ENCODE data around the gene CFAP54. TPM values are rescaled to one million over a fixed set of nuclear protein-coding genes. Genes with fewer than 3 reads are reported as not detected.

Gene CFAP54
- total RNA-seq, 1 experiment from 2014 or later, result 0.64 TPM

- in situ Hi-C loops (cut with HindIII; ENCODE audit: low pct_unique_long_range_greater_than_20kb, low sequenced_read_pairs) (no loop called here), intact Hi-C loops (cut with micrococcal nuclease; ENCODE audit: unreplicated experiment) (no loop called here)
- H3K4me3 ChIP-seq (ENCODE audit: low read depth in 2 of 2, low read length in 2 of 2), result no peak overlapping the region
- peak; percentile 15; the same call in 1 of the 2 replicates for TF ChIP-seq CTCF (IDR thresholded peaks at IDR 0.05)
- TF ChIP-seq SIN3A (IDR thresholded peaks at IDR 0.05; ENCODE audit: borderline replicate concordance, insufficient read depth, low read depth, low read length), result no peak
- no peak for TF ChIP-seq REST (IDR thresholded peaks at IDR 0.05; ENCODE audit: insufficient read depth in 1 of 2, low read depth in 2 of 2, low read length in 1 of 2)
- no peaks in the 10 kb centered on the region for H3K4me1 ChIP-seq (ENCODE audit: control insufficient read depth, insufficient read depth, low read length)
- BruUV-seq (replicated peaks), result no TSS peak
- POLR2A ChIA-PET, result no interaction called here
- H3K36me3 ChIP-seq (ENCODE audit: control insufficient read depth, insufficient read depth, low read length), result no peaks in the 10 kb centered on the region
- no peak for DNase-seq (ENCODE audit: low read depth, low spot score)
- CTCF ChIA-PET, result no interaction called here
- H3K9me3 ChIP-seq (ENCODE audit: control insufficient read depth, insufficient read depth, low read depth, low read length), result no peaks in the 10 kb centered on the region
- ATAC-seq, result no peak
- no peak overlapping the region for H3K27ac ChIP-seq (ENCODE audit: low read length)
- H3K27me3 ChIP-seq (ENCODE audit: control insufficient read depth, insufficient read depth, low read length), result no peaks in the 10 kb centered on the region
These were observed 127.8 kb downstream of the CFAP54 start for GRCh38 chr12:96617178-96617577.

- no peak for TF ChIP-seq TCF7L2 (IDR thresholded peaks at IDR 0.05; ENCODE audit: low read depth, low read length)
- TF ChIP-seq REST (IDR thresholded peaks at IDR 0.05; ENCODE audit: insufficient read depth in 1 of 2, low read depth in 2 of 2, low read length in 1 of 2), result no peak
- no peak for TF ChIP-seq POLR2AphosphoS5 (IDR thresholded peaks at IDR 0.05; ENCODE audit: low read depth, low read length)
- no peak for TF ChIP-seq CTCF (IDR thresholded peaks at IDR 0.05)
- TF ChIP-seq SIN3A (IDR thresholded peaks at IDR 0.05; ENCODE audit: borderline replicate concordance, insufficient read depth, low read depth, low read length), result no peak
- intact Hi-C loops (cut with micrococcal nuclease; ENCODE audit: unreplicated experiment), result no loop called here
- Histone ChIP-seq H3K4me1 (ENCODE audit: control insufficient read depth, insufficient read depth, low read length) (no peaks in the 10 kb centered on the region), H3K27ac (ENCODE audit: low read length) (no peak overlapping the region), H3K27me3 (ENCODE audit: control insufficient read depth, insufficient read depth, low read length) (no peaks in the 10 kb centered on the region; the same call in 1 of the 2 replicates), H3K36me3 (ENCODE audit: control insufficient read depth, insufficient read depth, low read length) (no peaks in the 10 kb centered on the region), H3K9me3 (ENCODE audit: control insufficient read depth, insufficient read depth, low read depth, low read length) (no peaks in the 10 kb centered on the region), H3K4me3 (ENCODE audit: low read depth in 2 of 2, low read length in 2 of 2) (no peak overlapping the region)
- DNase-seq (ENCODE audit: low read depth, low spot score) (no peak), ATAC-seq (no peak)
- POLR2A ChIA-PET, result no interaction called here
- in situ Hi-C loops (cut with HindIII; ENCODE audit: low pct_unique_long_range_greater_than_20kb, low sequenced_read_pairs), result no loop called here
- BruUV-seq (replicated peaks), result no TSS peak
- CTCF ChIA-PET, result no interaction called here
These were observed 133.8 kb downstream of the CFAP54 start for GRCh38 chr12:96623155-96623554.
